Neural progenitor cell (in vitro differentiated cells): ENCODE results near the gene NEU4. TPM values are rescaled to one million over a fixed set of nuclear protein-coding genes. Genes with fewer than 3 reads are reported as not detected.

Experiments used
- DNase-seq: peaks from one replicate; pipeline ENCODE4 v3.0.0-alpha.2; 2016; ENCODE audit warnings: low spot score
- H2AFZ ChIP-seq: fragments of 200-600 bp; sonication (generic); replicated peaks from 2 replicates; pipeline ENCODE4 v1.6.1; 2016; ENCODE audit warnings: antibody characterized with exemption
- H3F3A ChIP-seq: fragments of 200-600 bp; sonication (generic); 2 replicates; pipeline ENCODE4 v1.6.1; 2016; ENCODE audit warnings: antibody characterized with exemption, low read depth
- H3K27ac ChIP-seq: fragments of 200-600 bp; sonication (generic); 2 replicates; pipeline ENCODE4 v1.5.1; 2016; ENCODE audit warnings: mild to moderate bottlenecking
- H3K27me3 ChIP-seq: fragments of 200-600 bp; sonication (generic); 2 replicates; pipeline ENCODE4 v1.6.1; 2016; ENCODE audit warnings: mild to moderate bottlenecking, moderate library complexity
- H3K36me3 ChIP-seq: fragments of 200-600 bp; sonication (generic); 2 replicates; pipeline ENCODE4 v1.5.1; 2016
- H3K4me1 ChIP-seq: fragments of 200-600 bp; sonication (generic); 2 replicates; pipeline ENCODE4 v1.6.1; 2016; ENCODE audit warnings: mixed run types
- H3K4me2 ChIP-seq: fragments of 200-600 bp; sonication (generic); 2 replicates; pipeline ENCODE4 v1.6.1; 2016
- H3K4me3 ChIP-seq: fragments of 200-600 bp; sonication (generic); 2 replicates; pipeline ENCODE4 v1.5.1; 2016
- H3K79me2 ChIP-seq: fragments of 200-600 bp; sonication (generic); 2 replicates; pipeline ENCODE4 v1.6.1; 2016; ENCODE audit warnings: low read depth
- H3K9ac ChIP-seq: fragments of 200-600 bp; sonication (generic); 2 replicates; pipeline ENCODE4 v1.6.1; 2016
- H3K9me3 ChIP-seq: fragments of 200-600 bp; sonication (generic); 2 replicates; pipeline ENCODE4 v1.5.1; 2016; ENCODE audit warnings: low read depth
- H4K20me1 ChIP-seq: fragments of 200-600 bp; sonication (generic); 2 replicates; pipeline ENCODE4 v1.6.1; 2016; ENCODE audit warnings: low read depth
- H3K27ac Mint-ChIP-seq: 3 replicates; pipeline ENCODE4 v1.8.0; 2021; ENCODE audit warnings: mixed read lengths
- H3K27me3 Mint-ChIP-seq: 2 replicates; pipeline ENCODE4 v1.8.0; 2022; ENCODE audit warnings: low read depth, mild to moderate bottlenecking, inconsistent platforms, moderate library complexity, mixed read lengths; ENCODE audit not compliant: insufficient read depth
- H3K36me3 Mint-ChIP-seq: 3 replicates; pipeline ENCODE4 v1.8.0; 2021; ENCODE audit warnings: mixed read lengths
- H3K4me1 Mint-ChIP-seq: 3 replicates; pipeline ENCODE4 v1.8.0; 2021; ENCODE audit warnings: mixed read lengths
- H3K4me3 Mint-ChIP-seq: 3 replicates; pipeline ENCODE4 v1.8.0; 2021; ENCODE audit warnings: mild to moderate bottlenecking, moderate library complexity, mixed read lengths
- H3K9me3 Mint-ChIP-seq: 3 replicates; pipeline ENCODE4 v1.8.0; 2020; ENCODE audit warnings: mixed read lengths
- EZH2 ChIP-seq: fragments of 200-600 bp; sonication (generic); IDR thresholded peaks from 2 replicates; pipeline ENCODE4 v1.6.1; 2017; ENCODE audit warnings: antibody characterized with exemption, mild to moderate bottlenecking, moderate library complexity
- EZH2phosphoT487 ChIP-seq: fragments of 200-600 bp; sonication (generic); IDR thresholded peaks from 2 replicates; pipeline ENCODE4 v1.6.1; 2017; ENCODE audit warnings: antibody characterized with exemption
- total RNA-seq: library from RNA; depleted of rRNA; stranded (reverse); fragments of >200 nt; gene quantifications from 2 replicates; pipeline ENCODE4 v1.2.3, GENCODE V29; 2015; ENCODE audit warnings: low replicate concordance
- TF ChIP-seq, protein P1 (sequence below): fragments of 200-600 bp; sonication (generic); IDR thresholded peaks from 2 replicates; pipeline ENCODE4 v1.5.1; 2017; ENCODE audit warnings: antibody characterized with exemption, mild to moderate bottlenecking

Gene NEU4
- total RNA-seq, 1 donor from 2014 or later = not detected

DNA sequence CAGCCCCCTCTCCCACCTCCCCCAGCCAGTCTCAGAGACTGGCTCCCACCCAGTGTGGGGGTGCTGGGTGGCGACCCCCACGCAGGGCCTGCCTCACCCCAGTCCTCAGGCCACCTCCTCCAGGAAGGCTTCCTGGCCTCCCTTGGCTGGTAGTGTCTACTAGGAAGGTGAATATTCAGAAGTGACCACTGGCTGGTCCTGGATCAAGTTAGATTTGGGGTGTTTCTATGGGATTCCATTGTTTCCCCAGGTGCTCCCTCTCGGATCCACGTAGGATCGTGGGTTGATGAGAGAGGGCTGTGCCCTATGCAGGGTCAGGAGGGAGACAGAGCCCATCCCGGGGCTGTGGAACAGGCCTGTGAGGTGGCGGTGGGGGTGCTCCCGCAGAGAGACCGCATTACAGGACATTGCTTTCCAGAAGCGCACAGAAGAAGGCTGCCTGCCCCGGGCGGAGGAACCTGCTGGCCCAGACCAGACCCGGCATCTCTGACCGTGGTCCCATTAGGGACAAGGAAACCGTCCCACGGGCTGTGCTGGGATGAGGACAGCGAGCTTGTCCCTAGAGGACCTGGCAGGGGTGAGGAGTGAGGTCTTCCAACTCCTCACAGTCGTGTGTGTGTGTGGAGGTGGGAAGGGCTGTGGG, 46.4 kb downstream of the NEU4 start:
- H3K4me1 Mint-ChIP-seq = peaks cover 11% of the 10 kb centered on the region

DNA sequence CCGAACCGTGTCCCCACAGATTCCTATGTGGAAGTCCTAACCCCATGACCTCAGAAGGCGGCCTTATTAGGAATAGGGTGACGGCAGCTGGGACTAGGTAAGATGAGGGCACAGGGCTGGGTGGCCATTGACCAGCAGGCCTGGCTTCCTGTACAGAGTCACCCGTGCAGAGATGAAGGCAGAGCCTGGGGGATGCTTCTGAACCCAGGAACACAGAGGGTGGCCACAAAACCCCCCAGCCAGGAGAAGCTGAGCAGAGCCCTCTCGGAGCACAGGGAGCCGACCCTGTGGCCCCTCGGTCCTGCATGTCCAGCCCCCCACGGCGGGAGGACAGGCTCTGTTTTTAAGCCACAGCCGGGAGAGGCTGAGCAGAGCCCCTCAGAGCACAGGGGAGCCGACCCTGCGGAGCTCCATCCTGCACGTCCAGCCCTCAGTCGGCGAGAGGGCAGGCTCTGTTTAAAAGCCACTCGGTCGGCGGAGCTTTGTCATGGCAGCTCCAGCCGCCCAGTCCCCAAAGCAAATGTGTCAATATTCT, 47.0 kb downstream of the NEU4 start:
- H3K36me3 ChIP-seq = no peaks in the 10 kb centered on the region
- H3K27me3 ChIP-seq = no peaks in the 10 kb centered on the region
- H3K79me2 ChIP-seq = no peaks in the 10 kb centered on the region
- Mint-ChIP-seq H3K9me3 (no peaks in the 10 kb centered on the region), H3K27me3 (peaks cover 3% of the 10 kb centered on the region), H3K27ac (peak overlapping the region; percentile 66), H3K36me3 (no peaks in the 10 kb centered on the region), H3K4me3 (no peak overlapping the region), H3K4me1 (peaks cover 11% of the 10 kb centered on the region)
- H3F3A ChIP-seq = no peaks in the 10 kb centered on the region
- peaks cover 5% of the 10 kb centered on the region for H3K4me1 ChIP-seq
- H4K20me1 ChIP-seq = no peaks in the 10 kb centered on the region
- no peak overlapping the region for H3K27ac ChIP-seq
- DNase-seq = no peak
- H3K4me2 ChIP-seq = no peak overlapping the region
- no peak overlapping the region for H3K9ac ChIP-seq
- no peak for TF ChIP-seq EZH2phosphoT487
- TF ChIP-seq EZH2 = no peak
- TF ChIP-seq, protein P1, sequence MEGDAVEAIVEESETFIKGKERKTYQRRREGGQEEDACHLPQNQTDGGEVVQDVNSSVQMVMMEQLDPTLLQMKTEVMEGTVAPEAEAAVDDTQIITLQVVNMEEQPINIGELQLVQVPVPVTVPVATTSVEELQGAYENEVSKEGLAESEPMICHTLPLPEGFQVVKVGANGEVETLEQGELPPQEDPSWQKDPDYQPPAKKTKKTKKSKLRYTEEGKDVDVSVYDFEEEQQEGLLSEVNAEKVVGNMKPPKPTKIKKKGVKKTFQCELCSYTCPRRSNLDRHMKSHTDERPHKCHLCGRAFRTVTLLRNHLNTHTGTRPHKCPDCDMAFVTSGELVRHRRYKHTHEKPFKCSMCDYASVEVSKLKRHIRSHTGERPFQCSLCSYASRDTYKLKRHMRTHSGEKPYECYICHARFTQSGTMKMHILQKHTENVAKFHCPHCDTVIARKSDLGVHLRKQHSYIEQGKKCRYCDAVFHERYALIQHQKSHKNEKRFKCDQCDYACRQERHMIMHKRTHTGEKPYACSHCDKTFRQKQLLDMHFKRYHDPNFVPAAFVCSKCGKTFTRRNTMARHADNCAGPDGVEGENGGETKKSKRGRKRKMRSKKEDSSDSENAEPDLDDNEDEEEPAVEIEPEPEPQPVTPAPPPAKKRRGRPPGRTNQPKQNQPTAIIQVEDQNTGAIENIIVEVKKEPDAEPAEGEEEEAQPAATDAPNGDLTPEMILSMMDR = no peak
- H3K9me3 ChIP-seq = no peaks in the 10 kb centered on the region
- H2AFZ ChIP-seq = no peak overlapping the region
- H3K4me3 ChIP-seq = no peak overlapping the region

More for the DNA sequence above, 46.4 kb downstream of the NEU4 start:
- H3K27ac Mint-ChIP-seq = peak overlapping the region; percentile 66
- peaks cover 3% of the 10 kb centered on the region for H3K27me3 Mint-ChIP-seq
- Histone ChIP-seq H3K79me2 (no peaks in the 10 kb centered on the region), H3K27ac (no peak overlapping the region), H3F3A (no peaks in the 10 kb centered on the region), H3K9ac (no peak overlapping the region), H3K4me3 (no peak overlapping the region), H3K27me3 (no peaks in the 10 kb centered on the region), H4K20me1 (no peaks in the 10 kb centered on the region), H2AFZ (no peak overlapping the region), H3K9me3 (no peaks in the 10 kb centered on the region), H3K4me2 (no peak overlapping the region), H3K36me3 (no peaks in the 10 kb centered on the region), H3K4me1 (peaks cover 5% of the 10 kb centered on the region)
- TF ChIP-seq, protein P1 = no peak
- no peak for TF ChIP-seq EZH2
- TF ChIP-seq EZH2phosphoT487 = no peak
- no peak for DNase-seq
- H3K36me3 Mint-ChIP-seq = no peaks in the 10 kb centered on the region
- no peak overlapping the region for H3K4me3 Mint-ChIP-seq
- no peaks in the 10 kb centered on the region for H3K9me3 Mint-ChIP-seq

DNA sequence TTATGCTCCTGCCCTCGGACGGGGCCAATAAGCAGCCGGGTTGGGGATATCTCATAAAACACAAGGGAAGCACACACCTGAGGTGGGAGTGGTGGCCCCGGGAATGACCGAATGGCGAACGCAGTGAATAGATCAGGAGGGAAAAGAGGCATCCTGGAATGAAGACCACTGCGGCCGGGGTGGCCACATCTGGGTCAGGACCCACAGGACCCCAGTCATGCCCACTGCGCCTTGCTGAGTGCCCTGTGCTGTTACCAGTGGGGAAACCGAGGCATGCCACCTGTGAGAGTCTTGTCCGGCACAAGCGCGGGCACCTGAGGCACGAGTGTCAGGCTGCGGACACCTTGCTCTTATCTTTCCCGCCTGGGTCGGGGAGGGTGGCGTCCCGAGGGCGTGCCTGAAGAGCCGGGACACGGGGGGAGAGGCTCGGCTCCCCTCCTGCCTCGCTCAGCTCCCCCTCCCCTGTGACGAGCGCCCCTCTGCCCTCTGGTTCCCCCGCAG, 48.1 kb downstream of the NEU4 start:
- H3K4me2 ChIP-seq = no peak overlapping the region
- H4K20me1 ChIP-seq = no peaks in the 10 kb centered on the region
- TF ChIP-seq EZH2phosphoT487 (no peak), EZH2 (no peak)
- TF ChIP-seq, protein P1 = no peak

More for the DNA sequence above, 48.1 kb downstream of the NEU4 start:
- peaks cover 1% of the 10 kb centered on the region for H3K4me1 ChIP-seq
- H3K27ac Mint-ChIP-seq = no peak overlapping the region
- H3K9me3 Mint-ChIP-seq = no peaks in the 10 kb centered on the region
- peaks cover 16% of the 10 kb centered on the region for H3K4me1 Mint-ChIP-seq
- H3K27ac ChIP-seq = no peak overlapping the region
- no peaks in the 10 kb centered on the region for H3K36me3 ChIP-seq
- no peak overlapping the region for H3K4me3 Mint-ChIP-seq
- no peaks in the 10 kb centered on the region for H3K36me3 Mint-ChIP-seq
- no peaks in the 10 kb centered on the region for H3F3A ChIP-seq
- DNase-seq = no peak
- H3K9me3 ChIP-seq = no peaks in the 10 kb centered on the region
- peaks cover 7% of the 10 kb centered on the region for H3K27me3 Mint-ChIP-seq
- no peak overlapping the region for H3K4me3 ChIP-seq
- no peaks in the 10 kb centered on the region for H3K27me3 ChIP-seq
- H2AFZ ChIP-seq = no peak overlapping the region
- no peak overlapping the region for H3K9ac ChIP-seq
- H3K79me2 ChIP-seq = no peaks in the 10 kb centered on the region
